ENCODE measurements around the gene OR5AU1.

The OR5AU1 gene

GRCh38 chr14:21118933-21119332, 36.9 kb downstream of the OR5AU1 start:
- Histone ChIP-seq H3K36me3 (no peaks in the 10 kb centered on the region), H3K9me3 (ENCODE audit: severe bottlenecking) (no peaks in the 10 kb centered on the region), H3K27me3 (ENCODE audit: insufficient read depth, low read depth, severe bottlenecking) (no peaks in the 10 kb centered on the region), H3K4me3 (ENCODE audit: low read depth, low read length) (no peak overlapping the region), H3K27ac (no peak overlapping the region)
- no peak for TF ChIP-seq CTCF (IDR thresholded peaks at IDR 0.05; ENCODE audit: low read depth, low read length)
- DNase-seq = no peak

GRCh38 chr14:21113369-21113768, 42.5 kb downstream of the OR5AU1 start:
- Histone ChIP-seq H3K36me3 (no peaks in the 10 kb centered on the region), H3K4me3 (ENCODE audit: low read depth, low read length) (no peak overlapping the region), H3K27me3 (ENCODE audit: insufficient read depth, low read depth, severe bottlenecking) (no peaks in the 10 kb centered on the region), H3K9me3 (ENCODE audit: severe bottlenecking) (no peaks in the 10 kb centered on the region), H3K27ac (no peak overlapping the region)
- DNase-seq = no peak
- no peak for TF ChIP-seq CTCF (IDR thresholded peaks at IDR 0.05; ENCODE audit: low read depth, low read length)

GRCh38 chr14:21112255-21112654, 43.6 kb downstream of the OR5AU1 start:
- Histone ChIP-seq H3K27ac (no peak overlapping the region), H3K4me3 (ENCODE audit: low read depth, low read length) (no peak overlapping the region), H3K27me3 (ENCODE audit: insufficient read depth, low read depth, severe bottlenecking) (no peaks in the 10 kb centered on the region), H3K9me3 (ENCODE audit: severe bottlenecking) (no peaks in the 10 kb centered on the region), H3K36me3 (no peaks in the 10 kb centered on the region)
- TF ChIP-seq CTCF (IDR thresholded peaks at IDR 0.05; ENCODE audit: low read depth, low read length) = no peak
- DNase-seq = no peak

GRCh38 chr14:21109377-21110138, 46.3 kb downstream of the OR5AU1 start:
- no peak for TF ChIP-seq CTCF (IDR thresholded peaks at IDR 0.05; ENCODE audit: low read depth, low read length)
- no peak for DNase-seq
- no peak overlapping the region for H3K4me3 ChIP-seq (ENCODE audit: low read depth, low read length)
- no peaks in the 10 kb centered on the region for H3K27me3 ChIP-seq (ENCODE audit: insufficient read depth, low read depth, severe bottlenecking)
- H3K9me3 ChIP-seq (ENCODE audit: severe bottlenecking) = no peaks in the 10 kb centered on the region
- no peaks in the 10 kb centered on the region for H3K36me3 ChIP-seq
- H3K27ac ChIP-seq = no peak overlapping the region

- no peak for TF ChIP-seq CTCF (IDR thresholded peaks at IDR 0.05; ENCODE audit: low read depth, low read length)
- no peak overlapping the region for H3K4me3 ChIP-seq (ENCODE audit: low read depth, low read length)
- H3K27me3 ChIP-seq (ENCODE audit: insufficient read depth, low read depth, severe bottlenecking) = no peaks in the 10 kb centered on the region
- H3K36me3 ChIP-seq = no peaks in the 10 kb centered on the region
- no peak for DNase-seq
- H3K27ac ChIP-seq = no peak overlapping the region
- no peaks in the 10 kb centered on the region for H3K9me3 ChIP-seq (ENCODE audit: severe bottlenecking)
These were observed 47.1 kb downstream of the OR5AU1 start for GRCh38 chr14:21108791-21109190.

All from WERI-Rb-1 (cell line).